Neuronal stem cell (in vitro differentiated cells): Measurements from ENCODE around the gene GRXCR2. TPM values are rescaled to one million over a fixed set of nuclear protein-coding genes. Genes with fewer than 3 reads are reported as not detected.
A peak's percentile ranks its signal among the peaks of the same experiment; 100 is the strongest.

Experiments
- DNase-seq: peaks from one replicate; pipeline ENCODE4 v3.0.0-alpha.2; 2013; ENCODE audit warnings: low spot score
- H2AFZ ChIP-seq: one replicate; pipeline ENCODE4 v1.6.1; 2013; ENCODE audit warnings: mild to moderate bottlenecking, low read length, inconsistent platforms
- H2AK5ac ChIP-seq: 2 replicates; pipeline ENCODE4 v1.6.1; 2013; ENCODE audit warnings: low read depth, mild to moderate bottlenecking, inconsistent platforms, low read length, moderate library complexity, mixed read lengths
- H2BK120ac ChIP-seq: 2 replicates; pipeline ENCODE4 v1.6.1; 2013; ENCODE audit warnings: low read depth, mild to moderate bottlenecking, inconsistent platforms, low read length, moderate library complexity, mixed read lengths
- H2BK12ac ChIP-seq: one replicate; pipeline ENCODE4 v1.6.1; 2013; ENCODE audit warnings: low read length, inconsistent platforms
- H2BK15ac ChIP-seq: 2 replicates; pipeline ENCODE4 v1.6.1; 2013; ENCODE audit warnings: mild to moderate bottlenecking, low read length, inconsistent platforms, mixed read lengths
- H2BK5ac ChIP-seq: one replicate; pipeline ENCODE4 v1.6.1; 2013; ENCODE audit warnings: inconsistent platforms, mild to moderate bottlenecking, low read length, moderate library complexity
- H3K14ac ChIP-seq: one replicate; pipeline ENCODE4 v1.6.1; 2013; ENCODE audit warnings: low read length, inconsistent platforms
- H3K18ac ChIP-seq: 2 replicates; pipeline ENCODE4 v1.6.1; 2013; ENCODE audit warnings: low read length, inconsistent platforms
- H3K23ac ChIP-seq: 2 replicates; pipeline ENCODE4 v1.6.1; 2013; ENCODE audit warnings: low read depth, mild to moderate bottlenecking, mixed read lengths, low read length, inconsistent platforms; ENCODE audit not compliant: poor library complexity
- H3K27ac ChIP-seq: replicated peaks from 3 replicates; pipeline ENCODE4 v1.5.1; 2013; ENCODE audit warnings: low read length, inconsistent platforms
- H3K27me3 ChIP-seq, 3 experiments: 2 replicates each; pipeline ENCODE4 v1.6.1; 2013; ENCODE audit warnings: low read length in 3 of 3, mild to moderate bottlenecking in 2 of 3, inconsistent platforms in 1 of 3, low read depth in 1 of 3, mixed read lengths in 1 of 3, moderate library complexity in 1 of 3; ENCODE audit not compliant: control insufficient read depth in 3 of 3, insufficient read depth in 3 of 3
- H3K36me3 ChIP-seq, 2 donors: replicated peaks in 1 of 2; 2 replicates each; pipeline ENCODE4 v1.6.1; 2013; ENCODE audit warnings: low read length in 2 of 2; ENCODE audit not compliant: control insufficient read depth in 2 of 2, insufficient read depth in 2 of 2
- H3K4ac ChIP-seq: 2 replicates; pipeline ENCODE4 v1.6.1; 2013; ENCODE audit warnings: inconsistent platforms, mild to moderate bottlenecking, low read length, moderate library complexity
- H3K4me1 ChIP-seq, 2 donors: 1 replicate in 1 of 2; 2 replicates in 1 of 2; pipeline ENCODE4 v1.6.1; 2013; ENCODE audit warnings: low read length in 2 of 2, low read depth in 1 of 2; ENCODE audit not compliant: control insufficient read depth in 2 of 2, insufficient read depth in 1 of 2
- H3K4me2 ChIP-seq: one replicate; pipeline ENCODE4 v1.6.1; 2013; ENCODE audit warnings: mild to moderate bottlenecking, low read length, inconsistent platforms; ENCODE audit not compliant: insufficient read depth, poor library complexity, severe bottlenecking
- H3K4me3 ChIP-seq, 2 donors: 2 replicates each; pipeline ENCODE4 v1.5.1; 2013; ENCODE audit warnings: low read length in 2 of 2, mild to moderate bottlenecking in 2 of 2, inconsistent platforms in 1 of 2, moderate library complexity in 1 of 2
- H3K79me1 ChIP-seq: one replicate; pipeline ENCODE4 v1.6.1; 2013; ENCODE audit warnings: low read depth, mild to moderate bottlenecking, inconsistent platforms, low read length, moderate library complexity
- H3K9ac ChIP-seq: one replicate; pipeline ENCODE4 v1.6.1; 2013; ENCODE audit warnings: mild to moderate bottlenecking, low read depth, low read length, inconsistent platforms; ENCODE audit not compliant: poor library complexity
- H3K9me3 ChIP-seq, 2 donors: replicated peaks in 1 of 2; 2 replicates each; pipeline versions ENCODE3 to v1.6.1; 2013; ENCODE audit warnings: low read length in 2 of 2, mild to moderate bottlenecking in 2 of 2, inconsistent platforms in 1 of 2, low read depth in 1 of 2, mixed read lengths in 1 of 2, moderate library complexity in 1 of 2; ENCODE audit not compliant: control insufficient read depth in 2 of 2, insufficient read depth in 1 of 2
- H4K8ac ChIP-seq: one replicate; pipeline ENCODE4 v1.6.1; 2013; ENCODE audit warnings: low read depth, mild to moderate bottlenecking, inconsistent platforms, low read length, moderate library complexity
- H4K91ac ChIP-seq: one replicate; pipeline ENCODE4 v1.6.1; 2013; ENCODE audit warnings: low read length, low read depth, mild to moderate bottlenecking, inconsistent platforms; ENCODE audit not compliant: poor library complexity
- WGBS, 2 donors: extraction: QIAGEN DNeasy Blood & Tissue Kit; methylation state at CpG; one replicate each; pipeline ENCODE4 v1.1.7; 2013; ENCODE audit warnings: missing lambda C conversion rate in 2 of 2, mixed read lengths in 1 of 2; ENCODE audit not compliant: insufficient read length in 2 of 2, insufficient replicate concordance in 1 of 2; ENCODE audit errors: extremely low coverage in 2 of 2; 5-methylcytosine and 5-hydroxymethylcytosine counted together
- polyA plus RNA-seq, 2 experiments: library from polyadenylated mRNA; stranded (reverse); fragments of 200-250 nt; gene quantifications; one replicate each; pipeline ENCODE4 v1.2.3, GENCODE V29; 2013

The GRXCR2 gene
- not detected for polyA plus RNA-seq (2013, experiment 1 of 2)
- polyA plus RNA-seq (2013, experiment 2 of 2): not detected

GRCh38 chr5:145872914-145873313 is at the start of gene GRXCR2:
Gene GRXCR2, minus strand, starts transcription at chr5:145873014. Its CDS starts 46 bp downstream, at chr5:145872968.
- no peak within 1 kb of the TSS for H2AK5ac ChIP-seq
- H3K79me1 ChIP-seq: no peaks in the 10 kb centered on the region
- H2BK5ac ChIP-seq: no peak within 1 kb of the TSS
- no CpG with 5 or more reads among the region's 3 CpGs for WGBS, 2 donors
- H3K4me2 ChIP-seq: no peak within 1 kb of the TSS
- no peak for DNase-seq
- H3K4ac ChIP-seq: no peak within 1 kb of the TSS
- H3K27me3 ChIP-seq: no peaks in the 10 kb centered on the region
- H3K36me3 ChIP-seq: no peaks in the 10 kb centered on the region
- H4K91ac ChIP-seq: no peak within 1 kb of the TSS
- no peaks in the 10 kb centered on the region for H3K4me1 ChIP-seq
- no peak within 1 kb of the TSS for H2BK12ac ChIP-seq
- no peak within 1 kb of the TSS for H3K27ac ChIP-seq
- H2BK120ac ChIP-seq: no peak within 1 kb of the TSS
- H4K8ac ChIP-seq: no peak within 1 kb of the TSS
- H2AFZ ChIP-seq: no peak within 1 kb of the TSS
- H3K23ac ChIP-seq: no peak within 1 kb of the TSS
- no peak within 1 kb of the TSS for H3K14ac ChIP-seq
- H2BK15ac ChIP-seq: no peak within 1 kb of the TSS
- H3K9ac ChIP-seq: no peak within 1 kb of the TSS
- H3K9me3 ChIP-seq: no peaks in the 10 kb centered on the region
- H3K4me3 ChIP-seq: no peak within 1 kb of the TSS
- H3K18ac ChIP-seq: no peak within 1 kb of the TSS

GRCh38 chr5:145922059-145922458 is 49.2 kb upstream of the GRXCR2 start:
- Histone ChIP-seq H4K91ac (no peak overlapping the region), H2AFZ (no peak overlapping the region), H2AK5ac (no peak overlapping the region), H2BK5ac (no peak overlapping the region), H3K23ac (no peak overlapping the region), H3K14ac (no peak overlapping the region), H3K9me3 (no peaks in the 10 kb centered on the region), H3K36me3 (no peaks in the 10 kb centered on the region), H3K79me1 (no peaks in the 10 kb centered on the region), H3K4me2 (no peak overlapping the region), H2BK15ac (no peak overlapping the region), H2BK12ac (no peak overlapping the region), H4K8ac (no peak overlapping the region), H3K4me3 (no peak overlapping the region), H3K27ac (no peak overlapping the region), H2BK120ac (no peak overlapping the region), H3K27me3 (no peaks in the 10 kb centered on the region), H3K9ac (no peak overlapping the region), H3K4me1 (peaks cover 0 to 7% of the 10 kb centered on the region in 2 donors), H3K18ac (peak overlapping the region; percentile 4), H3K4ac (no peak overlapping the region)
- no CpG with 5 or more reads among the region's 2 CpGs for WGBS, 2 donors
- no peak for DNase-seq

GRCh38 chr5:145921211-145921610 is 48.4 kb upstream of the GRXCR2 start:
- Histone ChIP-seq H3K36me3 (no peaks in the 10 kb centered on the region), H2AFZ (no peak overlapping the region), H4K8ac (no peak overlapping the region), H3K27ac (no peak overlapping the region), H3K4me3 (no peak overlapping the region), H2BK12ac (no peak overlapping the region), H3K18ac (no peak overlapping the region), H3K4me2 (no peak overlapping the region), H3K9ac (no peak overlapping the region), H3K4ac (no peak overlapping the region), H4K91ac (no peak overlapping the region), H2BK15ac (no peak overlapping the region), H3K4me1 (peaks cover 0 to 8% of the 10 kb centered on the region in 2 donors), H2BK5ac (no peak overlapping the region), H3K9me3 (no peaks in the 10 kb centered on the region), H3K27me3 (no peaks in the 10 kb centered on the region), H3K23ac (no peak overlapping the region), H3K14ac (no peak overlapping the region), H3K79me1 (no peaks in the 10 kb centered on the region), H2BK120ac (no peak overlapping the region), H2AK5ac (no peak overlapping the region)
- no peak for DNase-seq
- no CpG with 5 or more reads among the region's 2 CpGs for WGBS, 2 donors

GRCh38 chr5:145920542-145921210 is 47.9 kb upstream of the GRXCR2 start:
- Histone ChIP-seq H3K4me1 (peaks cover 0 to 10% of the 10 kb centered on the region in 2 donors), H3K79me1 (no peaks in the 10 kb centered on the region), H3K27ac (no peak overlapping the region), H3K27me3 (no peaks in the 10 kb centered on the region), H3K36me3 (no peaks in the 10 kb centered on the region), H3K4me2 (no peak overlapping the region), H2BK120ac (no peak overlapping the region), H2BK5ac (no peak overlapping the region), H3K4ac (no peak overlapping the region), H3K23ac (no peak overlapping the region), H4K91ac (no peak overlapping the region), H2AK5ac (no peak overlapping the region), H3K18ac (no peak overlapping the region), H3K9ac (no peak overlapping the region), H2BK15ac (no peak overlapping the region), H2BK12ac (no peak overlapping the region), H3K14ac (no peak overlapping the region), H3K9me3 (no peaks in the 10 kb centered on the region), H2AFZ (no peak overlapping the region), H3K4me3 (no peak overlapping the region), H4K8ac (no peak overlapping the region)
- DNase-seq: no peak
- WGBS, 2 donors: no CpG with 5 or more reads among the region's 1 CpG
